ENCODE measurements around the gene KRT74.

The KRT74 gene

GRCh38 chr12:52532636-52533035, 41.0 kb downstream of the KRT74 start:
- TF ChIP-seq CTCF (IDR thresholded peaks at IDR 0.05; ENCODE audit: low read depth, low read length), result no peak
- in situ Hi-C loops (cut with HindIII; ENCODE audit: low sequenced_read_pairs), result no loop called here
- no peak overlapping the region for H3K4me3 ChIP-seq (ENCODE audit: low read depth, low read length)
- DNase-seq (ENCODE audit: low read depth, low spot score), result no peak

GRCh38 chr12:52531566-52532300, 41.9 kb downstream of the KRT74 start:
- in situ Hi-C loops (cut with HindIII; ENCODE audit: low sequenced_read_pairs), result no loop called here
- H3K4me3 ChIP-seq (ENCODE audit: low read depth, low read length), result no peak overlapping the region
- no peak for TF ChIP-seq CTCF (IDR thresholded peaks at IDR 0.05; ENCODE audit: low read depth, low read length)
- DNase-seq (ENCODE audit: low read depth, low spot score), result no peak

GRCh38 chr12:52530905-52531304, 42.7 kb downstream of the KRT74 start:
- H3K4me3 ChIP-seq (ENCODE audit: low read depth, low read length), result no peak overlapping the region
- in situ Hi-C loops (cut with HindIII; ENCODE audit: low sequenced_read_pairs), result no loop called here
- TF ChIP-seq CTCF (IDR thresholded peaks at IDR 0.05; ENCODE audit: low read depth, low read length), result no peak
- no peak for DNase-seq (ENCODE audit: low read depth, low spot score)

GRCh38 chr12:52530366-52530765, 43.3 kb downstream of the KRT74 start:
- no peak overlapping the region for H3K4me3 ChIP-seq (ENCODE audit: low read depth, low read length)
- no peak for TF ChIP-seq CTCF (IDR thresholded peaks at IDR 0.05; ENCODE audit: low read depth, low read length)
- in situ Hi-C loops (cut with HindIII; ENCODE audit: low sequenced_read_pairs), result no loop called here
- DNase-seq (ENCODE audit: low read depth, low spot score), result no peak

GRCh38 chr12:52529846-52530245, 43.8 kb downstream of the KRT74 start:
- TF ChIP-seq CTCF (IDR thresholded peaks at IDR 0.05; ENCODE audit: low read depth, low read length), result no peak
- no peak overlapping the region for H3K4me3 ChIP-seq (ENCODE audit: low read depth, low read length)
- no peak for DNase-seq (ENCODE audit: low read depth, low spot score)
- in situ Hi-C loops (cut with HindIII; ENCODE audit: low sequenced_read_pairs), result no loop called here

GRCh38 chr12:52529417-52529816, 44.2 kb downstream of the KRT74 start:
- H3K4me3 ChIP-seq (ENCODE audit: low read depth, low read length), result no peak overlapping the region
- in situ Hi-C loops (cut with HindIII; ENCODE audit: low sequenced_read_pairs), result no loop called here
- no peak for DNase-seq (ENCODE audit: low read depth, low spot score)
- no peak for TF ChIP-seq CTCF (IDR thresholded peaks at IDR 0.05; ENCODE audit: low read depth, low read length)
